ENCODE results near the gene NLRC3.

DNA sequence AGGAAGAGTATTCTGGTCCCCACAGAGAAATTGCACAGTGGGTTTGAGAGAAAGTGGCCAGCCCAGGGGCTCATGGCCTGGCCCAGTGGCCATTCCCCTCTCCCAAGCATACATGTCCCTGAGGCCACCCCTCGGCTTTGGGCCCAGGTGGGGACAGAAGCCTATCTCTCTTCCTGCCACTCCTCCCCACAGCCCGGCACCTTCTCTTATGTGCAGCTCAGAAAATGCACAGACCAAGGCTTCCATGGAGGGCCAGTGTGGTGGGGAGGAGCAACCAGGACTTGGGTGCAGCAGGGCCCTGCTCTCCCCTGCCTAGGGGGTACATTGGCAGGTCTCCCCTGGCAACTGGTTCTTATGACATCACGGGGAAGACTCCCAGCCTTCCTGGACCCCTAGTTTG, 82.0 kb downstream of the NLRC3 start, which contains the start of gene C16orf90:
- TF ChIP-seq, protein P1, sequence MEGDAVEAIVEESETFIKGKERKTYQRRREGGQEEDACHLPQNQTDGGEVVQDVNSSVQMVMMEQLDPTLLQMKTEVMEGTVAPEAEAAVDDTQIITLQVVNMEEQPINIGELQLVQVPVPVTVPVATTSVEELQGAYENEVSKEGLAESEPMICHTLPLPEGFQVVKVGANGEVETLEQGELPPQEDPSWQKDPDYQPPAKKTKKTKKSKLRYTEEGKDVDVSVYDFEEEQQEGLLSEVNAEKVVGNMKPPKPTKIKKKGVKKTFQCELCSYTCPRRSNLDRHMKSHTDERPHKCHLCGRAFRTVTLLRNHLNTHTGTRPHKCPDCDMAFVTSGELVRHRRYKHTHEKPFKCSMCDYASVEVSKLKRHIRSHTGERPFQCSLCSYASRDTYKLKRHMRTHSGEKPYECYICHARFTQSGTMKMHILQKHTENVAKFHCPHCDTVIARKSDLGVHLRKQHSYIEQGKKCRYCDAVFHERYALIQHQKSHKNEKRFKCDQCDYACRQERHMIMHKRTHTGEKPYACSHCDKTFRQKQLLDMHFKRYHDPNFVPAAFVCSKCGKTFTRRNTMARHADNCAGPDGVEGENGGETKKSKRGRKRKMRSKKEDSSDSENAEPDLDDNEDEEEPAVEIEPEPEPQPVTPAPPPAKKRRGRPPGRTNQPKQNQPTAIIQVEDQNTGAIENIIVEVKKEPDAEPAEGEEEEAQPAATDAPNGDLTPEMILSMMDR (IDR thresholded peaks at IDR 0.05; ENCODE audit: low read depth, low read length, missing input control) = no peak
- TF ChIP-seq FOXA1 (IDR thresholded peaks at IDR 0.05) (no peak), TAF1 (conservative IDR thresholded peaks at IDR 0.05) (no peak), YY1 (IDR thresholded peaks at IDR 0.05) (no peak), SP1 (IDR thresholded peaks at IDR 0.05) (no peak), GABPA (IDR thresholded peaks at IDR 0.05 in 1 of 2, conservative IDR thresholded peaks at IDR 0.05 in 1 of 2) (no peak), HNF4G (IDR thresholded peaks at IDR 0.05) (no peak)
- TF ChIP-seq, protein P2, sequence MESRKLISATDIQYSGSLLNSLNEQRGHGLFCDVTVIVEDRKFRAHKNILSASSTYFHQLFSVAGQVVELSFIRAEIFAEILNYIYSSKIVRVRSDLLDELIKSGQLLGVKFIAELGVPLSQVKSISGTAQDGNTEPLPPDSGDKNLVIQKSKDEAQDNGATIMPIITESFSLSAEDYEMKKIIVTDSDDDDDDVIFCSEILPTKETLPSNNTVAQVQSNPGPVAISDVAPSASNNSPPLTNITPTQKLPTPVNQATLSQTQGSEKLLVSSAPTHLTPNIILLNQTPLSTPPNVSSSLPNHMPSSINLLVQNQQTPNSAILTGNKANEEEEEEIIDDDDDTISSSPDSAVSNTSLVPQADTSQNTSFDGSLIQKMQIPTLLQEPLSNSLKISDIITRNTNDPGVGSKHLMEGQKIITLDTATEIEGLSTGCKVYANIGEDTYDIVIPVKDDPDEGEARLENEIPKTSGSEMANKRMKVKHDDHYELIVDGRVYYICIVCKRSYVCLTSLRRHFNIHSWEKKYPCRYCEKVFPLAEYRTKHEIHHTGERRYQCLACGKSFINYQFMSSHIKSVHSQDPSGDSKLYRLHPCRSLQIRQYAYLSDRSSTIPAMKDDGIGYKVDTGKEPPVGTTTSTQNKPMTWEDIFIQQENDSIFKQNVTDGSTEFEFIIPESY (IDR thresholded peaks at IDR 0.05) = no peak
- TF ChIP-seq, protein P3, sequence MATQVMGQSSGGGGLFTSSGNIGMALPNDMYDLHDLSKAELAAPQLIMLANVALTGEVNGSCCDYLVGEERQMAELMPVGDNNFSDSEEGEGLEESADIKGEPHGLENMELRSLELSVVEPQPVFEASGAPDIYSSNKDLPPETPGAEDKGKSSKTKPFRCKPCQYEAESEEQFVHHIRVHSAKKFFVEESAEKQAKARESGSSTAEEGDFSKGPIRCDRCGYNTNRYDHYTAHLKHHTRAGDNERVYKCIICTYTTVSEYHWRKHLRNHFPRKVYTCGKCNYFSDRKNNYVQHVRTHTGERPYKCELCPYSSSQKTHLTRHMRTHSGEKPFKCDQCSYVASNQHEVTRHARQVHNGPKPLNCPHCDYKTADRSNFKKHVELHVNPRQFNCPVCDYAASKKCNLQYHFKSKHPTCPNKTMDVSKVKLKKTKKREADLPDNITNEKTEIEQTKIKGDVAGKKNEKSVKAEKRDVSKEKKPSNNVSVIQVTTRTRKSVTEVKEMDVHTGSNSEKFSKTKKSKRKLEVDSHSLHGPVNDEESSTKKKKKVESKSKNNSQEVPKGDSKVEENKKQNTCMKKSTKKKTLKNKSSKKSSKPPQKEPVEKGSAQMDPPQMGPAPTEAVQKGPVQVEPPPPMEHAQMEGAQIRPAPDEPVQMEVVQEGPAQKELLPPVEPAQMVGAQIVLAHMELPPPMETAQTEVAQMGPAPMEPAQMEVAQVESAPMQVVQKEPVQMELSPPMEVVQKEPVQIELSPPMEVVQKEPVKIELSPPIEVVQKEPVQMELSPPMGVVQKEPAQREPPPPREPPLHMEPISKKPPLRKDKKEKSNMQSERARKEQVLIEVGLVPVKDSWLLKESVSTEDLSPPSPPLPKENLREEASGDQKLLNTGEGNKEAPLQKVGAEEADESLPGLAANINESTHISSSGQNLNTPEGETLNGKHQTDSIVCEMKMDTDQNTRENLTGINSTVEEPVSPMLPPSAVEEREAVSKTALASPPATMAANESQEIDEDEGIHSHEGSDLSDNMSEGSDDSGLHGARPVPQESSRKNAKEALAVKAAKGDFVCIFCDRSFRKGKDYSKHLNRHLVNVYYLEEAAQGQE (IDR thresholded peaks at IDR 0.05) = no peak
